Panc1 (cell line): Measurements from ENCODE around the gene L2HGDH. TPM values are rescaled to one million over a fixed set of nuclear protein-coding genes. Genes with fewer than 3 reads are reported as not detected.

Experiments used
- ATAC-seq: fragments of 200-7000 bp; cut with Tn5 transposase; 2 replicates; pipeline ENCODE4 v1.9.1; 2020; ENCODE audit warnings: mild to moderate bottlenecking, moderate library complexity
- BruUV-seq: library from RNA; stranded (reverse); fragments of 400-500 nt; replicated peaks from 2 replicates; lab custom pipeline; 2021; lab: Mats Ljungman, UMichigan
- CTCF ChIA-PET: fragments of 300-600 bp; sonication (Branson Sonifier 250); formaldehyde crosslinking; loops from one replicate; lab custom pipeline; 2022; ENCODE audit warnings: antibody characterized with exemption; lab: Charles Lee
- POLR2A ChIA-PET: fragments of 300-600 bp; sonication (Branson Sonifier 250); formaldehyde crosslinking; loops from one replicate; lab custom pipeline; 2022; ENCODE audit warnings: antibody characterized with exemption; lab: Charles Lee
- DNase-seq: peaks from one replicate; pipeline ENCODE4 v3.0.0-alpha.2; 2010; ENCODE audit warnings: low read depth, low spot score
- H3K27ac ChIP-seq: 2 replicates; pipeline ENCODE4 v1.5.1; 2011; ENCODE audit warnings: mild to moderate bottlenecking, low read length, inconsistent platforms
- H3K27me3 ChIP-seq: fragments of 200-500 bp; sonication (Bioruptor generic); 2 replicates; pipeline ENCODE4 v1.6.0; 2014; ENCODE audit warnings: low read length, inconsistent platforms; ENCODE audit not compliant: control insufficient read depth, insufficient read depth
- H3K36me3 ChIP-seq: fragments of 200-500 bp; sonication (Bioruptor generic); 2 replicates; pipeline ENCODE4 v1.5.1; 2014; ENCODE audit warnings: inconsistent platforms, mild to moderate bottlenecking, low read length, moderate library complexity; ENCODE audit not compliant: control insufficient read depth, insufficient read depth
- H3K4me1 ChIP-seq: 2 replicates; pipeline ENCODE4 v1.5.1; 2011; ENCODE audit warnings: inconsistent platforms, mild to moderate bottlenecking, low read length, moderate library complexity; ENCODE audit not compliant: control insufficient read depth, insufficient read depth
- H3K4me3 ChIP-seq, 2 experiments: 2 replicates each; pipeline ENCODE4 v1.5.1; 2011 to 2012; ENCODE audit warnings: low read depth in 2 of 2, low read length in 2 of 2, mild to moderate bottlenecking in 2 of 2, inconsistent platforms in 1 of 2, moderate library complexity in 1 of 2
- H3K9me3 ChIP-seq: fragments of 200-500 bp; sonication (Bioruptor generic); 2 replicates; pipeline ENCODE4 v1.5.1; 2014; ENCODE audit warnings: low read depth, mild to moderate bottlenecking, inconsistent platforms, low read length, moderate library complexity; ENCODE audit not compliant: control insufficient read depth, insufficient read depth
- CTCF ChIP-seq: fragments of 450-650 bp; IDR thresholded peaks from 2 replicates; pipeline ENCODE4 v1.5.1; 2017; ENCODE audit warnings: mild to moderate bottlenecking
- POLR2AphosphoS5 ChIP-seq: IDR thresholded peaks from 2 replicates; pipeline ENCODE4 v1.6.1; 2012; ENCODE audit warnings: mild to moderate bottlenecking, low read depth, low read length, moderate library complexity
- REST ChIP-seq, 2 experiments: IDR thresholded peaks; 2 replicates each; pipeline ENCODE4 v1.6.1; 2011 to 2012; ENCODE audit warnings: low read depth in 2 of 2, control low read depth in 1 of 2, low read length in 1 of 2, mild to moderate bottlenecking in 1 of 2, moderate library complexity in 1 of 2; ENCODE audit not compliant: insufficient read depth in 1 of 2
- SIN3A ChIP-seq: IDR thresholded peaks from 2 replicates; pipeline ENCODE4 v1.6.1; 2012; ENCODE audit warnings: low read depth, mild to moderate bottlenecking, low read length, moderate library complexity, borderline replicate concordance; ENCODE audit not compliant: insufficient read depth
- TCF7L2 ChIP-seq: IDR thresholded peaks from 2 replicates; pipeline ENCODE4 v1.6.1; 2011; ENCODE audit warnings: mild to moderate bottlenecking, low read depth, low read length, inconsistent platforms
- in situ Hi-C: cut with HindIII; loops from 2 replicates; pipeline ENCODE4 v1.10.0; 2016; ENCODE audit warnings: low sequenced_read_pairs, low pct_unique_long_range_greater_than_20kb
- intact Hi-C: fragments of 100-400 bp; cut with micrococcal nuclease; formaldehyde crosslinking; loops from one replicate; pipeline ENCODE4 v1.10.0; 2022; ENCODE audit not compliant: unreplicated experiment
- total RNA-seq: library from RNA; stranded (reverse); gene quantifications from one replicate; pipeline ENCODE4 v1.2.1, GENCODE V29; 2021; ENCODE audit not compliant: unreplicated experiment

The L2HGDH gene
- total RNA-seq, 1 experiment from 2014 or later = 15.0 TPM

GRCh38 chr14:50312734-50313054, 665 bp upstream of the L2HGDH start:
- H3K4me3 ChIP-seq = peak overlapping the region; percentile 81 to 88
- no peak for DNase-seq
- BruUV-seq = no TSS peak
- POLR2A ChIA-PET = interaction anchor here (0.6 kb wide), 1 partner anchor 196 kb away, joined by 3 read pairs; no protein-coding TSS in a partner anchor
- no peak; the same call in 1 of the 2 replicates for ATAC-seq
- intact Hi-C loops (no loop called here), in situ Hi-C loops (no loop called here)
- H3K4me1 ChIP-seq = peaks cover 3% of the 10 kb centered on the region; the same call in 1 of the 2 replicates
- H3K27ac ChIP-seq = peak overlapping the region; percentile 91
- no peaks in the 10 kb centered on the region for H3K9me3 ChIP-seq
- CTCF ChIA-PET = no interaction called here
- peaks cover 3% of the 10 kb centered on the region; the same call in 1 of the 2 replicates for H3K36me3 ChIP-seq
- no peaks in the 10 kb centered on the region for H3K27me3 ChIP-seq
- no peak for TF ChIP-seq REST (IDR thresholded peaks at IDR 0.05; ENCODE audit: insufficient read depth in 1 of 2, low read depth in 2 of 2, low read length in 1 of 2)
- TF ChIP-seq POLR2AphosphoS5 = no peak; the same call in 1 of the 2 replicates
- no peak for TF ChIP-seq CTCF
- TF ChIP-seq TCF7L2 = no peak; the same call in 1 of the 2 replicates
- no peak for TF ChIP-seq SIN3A

- DNase-seq = no peak
- ChIA-PET POLR2A (interaction anchor here (0.8 kb wide), 1 partner anchor 13 kb away, joined by 4 read pairs; no protein-coding TSS in a partner anchor), CTCF (interaction anchor here (0.5 kb wide), 1 partner anchor 53 kb away, joined by 4 read pairs; no protein-coding TSS in a partner anchor)
- TF ChIP-seq CTCF (no peak; the same call in 1 of the 2 replicates), POLR2AphosphoS5 (no peak), SIN3A (no peak), REST (IDR thresholded peaks at IDR 0.05; ENCODE audit: insufficient read depth in 1 of 2, low read depth in 2 of 2, low read length in 1 of 2) (no peak), TCF7L2 (no peak)
- intact Hi-C loops (no loop called here), in situ Hi-C loops (no loop called here)
- peaks cover 3% of the 10 kb centered on the region; the same call in 1 of the 2 replicates for H3K4me1 ChIP-seq
- peak overlapping the region; percentile 81 to 88 for H3K4me3 ChIP-seq
- peaks cover 3% of the 10 kb centered on the region; the same call in 1 of the 2 replicates for H3K36me3 ChIP-seq
- H3K9me3 ChIP-seq = no peaks in the 10 kb centered on the region
- H3K27ac ChIP-seq = peak overlapping the region; percentile 91
- peak; percentile 1 for ATAC-seq
- no peaks in the 10 kb centered on the region for H3K27me3 ChIP-seq
- BruUV-seq = TSS peak; percentile 75
These were observed 575 bp downstream of the L2HGDH start for GRCh38 chr14:50311337-50311971.
